Endothelial cell of umbilical vein (primary cell): ENCODE measurements around the gene CTF1. TPM values are rescaled to one million over a fixed set of nuclear protein-coding genes. Genes with fewer than 3 reads are reported as not detected.

ENCODE experiments used
- BruUV-seq: library from RNA; stranded (reverse); fragments of 400-500 nt; replicated peaks from 2 replicates; lab custom pipeline; 2021; lab: Mats Ljungman, UMichigan
- CTCF ChIA-PET: fragments of 300-600, 350-600 bp; sonication (Branson Sonifier 250); formaldehyde crosslinking; loops from one replicate; lab custom pipeline; 2021; ENCODE audit warnings: antibody characterized with exemption, inconsistent platforms; lab: Charles Lee
- POLR2A ChIA-PET: fragments of 300-600, 350-600 bp; sonication (Branson Sonifier 250); formaldehyde crosslinking; loops from one replicate; lab custom pipeline; 2021; ENCODE audit warnings: antibody characterized with exemption, inconsistent platforms; lab: Charles Lee
- DNase-seq: peaks from one replicate; pipeline ENCODE4 v3.0.0-alpha.2; 2011; ENCODE audit warnings: low read depth, low spot score
- FAIRE-seq: peaks from 2 replicates; lab custom pipeline; 2011; peaks lifted over from hg19 to GRCh38; lab: Jason Lieb, UNC
- H2AFZ ChIP-seq: 2 replicates; pipeline ENCODE4 v1.6.0; 2012; ENCODE audit warnings: low read depth, low read length, control low read depth, inconsistent platforms
- H3K27ac ChIP-seq: 2 replicates; pipeline ENCODE4 v1.5.1; 2011; ENCODE audit warnings: low read depth, mild to moderate bottlenecking, control low read depth, low read length, moderate library complexity; ENCODE audit not compliant: insufficient read depth
- H3K27me3 ChIP-seq, 2 experiments: 2 replicates each; pipeline versions ENCODE4 v1.6.0 to v1.6.1; 2011; ENCODE audit warnings: low read length in 2 of 2, mixed read lengths in 1 of 2; ENCODE audit not compliant: control insufficient read depth in 2 of 2, insufficient read depth in 2 of 2
- H3K36me3 ChIP-seq, 2 experiments: 2 replicates in 1 of 2; 3 replicates in 1 of 2; pipeline ENCODE4 v1.5.1; 2011; ENCODE audit warnings: low read length in 2 of 2, mild to moderate bottlenecking in 1 of 2, moderate library complexity in 1 of 2; ENCODE audit not compliant: control insufficient read depth in 2 of 2, insufficient read depth in 2 of 2; ENCODE audit errors: extremely low read depth in 1 of 2
- H3K4me1 ChIP-seq: 3 replicates; pipeline ENCODE4 v1.5.1; 2011; ENCODE audit warnings: mild to moderate bottlenecking, low read length; ENCODE audit not compliant: control insufficient read depth, insufficient read depth; ENCODE audit errors: extremely low read depth
- H3K4me2 ChIP-seq: 2 replicates; pipeline ENCODE4 v1.6.1; 2011; ENCODE audit warnings: low read length, control low read depth, mixed read lengths; ENCODE audit not compliant: insufficient read depth
- H3K4me3 ChIP-seq, 3 experiments: fragments of 200-600 bp in 1 of 3; sonication (generic), shearing (Covaris generic) in 1 of 3; replicated peaks in 1 of 3; 2 replicates each; pipeline ENCODE4 v1.5.1; 2011 to 2016; ENCODE audit warnings: control low read depth in 3 of 3, low read length in 3 of 3, mild to moderate bottlenecking in 2 of 3, inconsistent platforms in 1 of 3, low read depth in 1 of 3, moderate library complexity in 1 of 3; ENCODE audit not compliant: insufficient read depth in 1 of 3
- H3K79me2 ChIP-seq: 2 replicates; pipeline ENCODE4 v1.6.0; 2012; ENCODE audit warnings: low read length, inconsistent platforms; ENCODE audit not compliant: control insufficient read depth, insufficient read depth
- H3K9ac ChIP-seq: replicated peaks from 2 replicates; pipeline ENCODE3; 2011; ENCODE audit warnings: low read length, control low read depth; ENCODE audit not compliant: insufficient read depth; ENCODE audit errors: extremely low read depth
- H3K9me1 ChIP-seq: replicated peaks from 3 replicates; pipeline ENCODE4 v1.6.0; 2011; ENCODE audit warnings: mild to moderate bottlenecking, low read length; ENCODE audit not compliant: control insufficient read depth, insufficient read depth; ENCODE audit errors: extremely low read depth
- H3K9me3 ChIP-seq: replicated peaks from 2 replicates; pipeline ENCODE4 v1.5.1; 2012; ENCODE audit warnings: low read length, inconsistent platforms; ENCODE audit not compliant: control insufficient read depth, insufficient read depth
- H4K20me1 ChIP-seq: replicated peaks from 2 replicates; pipeline ENCODE3; 2011; ENCODE audit warnings: mild to moderate bottlenecking, low read length; ENCODE audit not compliant: control insufficient read depth, insufficient read depth; ENCODE audit errors: extremely low read depth
- EZH2 ChIP-seq: IDR thresholded peaks from 2 replicates; pipeline ENCODE4 v1.6.1; 2012; ENCODE audit warnings: borderline replicate concordance, low read depth, mild to moderate bottlenecking, moderate library complexity, low read length, inconsistent platforms; ENCODE audit not compliant: severe bottlenecking
- FOS ChIP-seq: IDR thresholded peaks from 2 replicates; pipeline ENCODE4 v1.6.1; 2011; ENCODE audit warnings: mild to moderate bottlenecking, low read length, moderate library complexity, borderline replicate concordance; ENCODE audit not compliant: insufficient read depth
- GATA2 ChIP-seq: IDR thresholded peaks from 2 replicates; pipeline ENCODE4 v1.7.0; 2011; ENCODE audit warnings: low read depth, mild to moderate bottlenecking, moderate library complexity, mixed read lengths, low read length; ENCODE audit not compliant: insufficient read length, insufficient read depth
- JUN ChIP-seq: IDR thresholded peaks from 2 replicates; pipeline ENCODE4 v1.6.1; 2011; ENCODE audit warnings: borderline replicate concordance, low read depth; ENCODE audit not compliant: insufficient read length, insufficient read depth
- MYC ChIP-seq: IDR thresholded peaks from one replicate; pipeline ENCODE4 v1.6.1; 2011; ENCODE audit warnings: mild to moderate bottlenecking, low read depth, low read length
- POLR2A ChIP-seq: IDR thresholded peaks from 2 replicates; pipeline ENCODE4 v1.6.1; 2012; ENCODE audit warnings: low read depth, mild to moderate bottlenecking, control low read depth, low read length
- POLR2AphosphoS5 ChIP-seq: IDR thresholded peaks from 2 replicates; pipeline ENCODE4 v1.6.1; 2012; ENCODE audit warnings: low read depth, mild to moderate bottlenecking, control low read depth, low read length, moderate library complexity; ENCODE audit not compliant: insufficient read depth
- dilution Hi-C: fragments of 300-500 bp; cut with MboI; formaldehyde crosslinking; loops from one replicate; pipeline ENCODE4 v1.15.0; 2019; ENCODE audit warnings: low sequenced_read_pairs; ENCODE audit not compliant: extremely low pct_ligation_motif_present
- intact Hi-C: fragments of 100-400 bp; cut with micrococcal nuclease; formaldehyde crosslinking; loops from one replicate; pipeline ENCODE4 v1.10.0; 2022
- polyA plus RNA-seq, 4 experiments: library from polyadenylated mRNA; depleted of rRNA in 3 of 4; stranded (reverse) in 3 of 4; unstranded in 1 of 4; fragments of >200 nt; gene quantifications; 2 replicates each; pipeline versions ENCODE4 v1.2.1 to v1.2.3, GENCODE V29; 2011 to 2012; ENCODE audit warnings: missing spikeins in 1 of 4
- total RNA-seq: library from RNA; stranded (reverse); gene quantifications from 2 replicates; pipeline ENCODE4 v1.2.3, GENCODE V29; 2021
- TF ChIP-seq, protein P1 (sequence below), 2 donors: IDR thresholded peaks; 1 replicate in 1 of 2; 2 replicates in 1 of 2; pipeline ENCODE4 v1.5.1; 2011; ENCODE audit warnings: low read length in 2 of 2, mild to moderate bottlenecking in 2 of 2, moderate library complexity in 2 of 2, control low read depth in 1 of 2, inconsistent platforms in 1 of 2, low read depth in 1 of 2; ENCODE audit not compliant: insufficient read depth in 1 of 2; ENCODE audit errors: extremely low read depth in 1 of 2
- TF ChIP-seq, protein P2 (sequence below): IDR thresholded peaks from 2 replicates; pipeline ENCODE4 v1.6.1; 2011; ENCODE audit not compliant: insufficient read depth, insufficient read length

CTF1 gene
- total and polyA plus RNA-seq, 2 donors (not counting 3 experiments of a cell fraction or from before 2014, with no cell fraction given), result 1.5 to 4.7 TPM

- intact Hi-C loops, result no loop called here
- ChIA-PET CTCF (no interaction called here), POLR2A (no interaction called here)
- FAIRE-seq, result no peak
- Histone ChIP-seq H2AFZ (no peak overlapping the region), H3K9me3 (no peaks in the 10 kb centered on the region), H4K20me1 (no peaks in the 10 kb centered on the region), H3K4me1 (peaks cover 30% of the 10 kb centered on the region), H3K27ac (no peak overlapping the region), H3K36me3 (no peaks in the 10 kb centered on the region), H3K27me3 (no peaks in the 10 kb centered on the region), H3K4me3 (no peak overlapping the region), H3K79me2 (no peaks in the 10 kb centered on the region), H3K9ac (no peak overlapping the region), H3K9me1 (no peaks in the 10 kb centered on the region), H3K4me2 (no peak overlapping the region)
- TF ChIP-seq GATA2, result no peak
- TF ChIP-seq EZH2, result no peak
- dilution Hi-C loops, result no loop called here
- no peak for DNase-seq
- no TSS peak for BruUV-seq
These were observed 3.4 kb downstream of the CTF1 start for GRCh38 chr16:30899794-30900193.

- H3K27me3 ChIP-seq, result no peaks in the 10 kb centered on the region
- BruUV-seq, result no TSS peak
- no peaks in the 10 kb centered on the region for H3K9me3 ChIP-seq
- H3K79me2 ChIP-seq, result no peaks in the 10 kb centered on the region
- no peaks in the 10 kb centered on the region for H3K36me3 ChIP-seq
- no peaks in the 10 kb centered on the region for H3K9me1 ChIP-seq
- peaks cover 30% of the 10 kb centered on the region for H3K4me1 ChIP-seq
- H4K20me1 ChIP-seq, result no peaks in the 10 kb centered on the region
- no peak overlapping the region for H2AFZ ChIP-seq
- H3K4me2 ChIP-seq, result no peak overlapping the region
- no peak overlapping the region for H3K27ac ChIP-seq
- H3K4me3 ChIP-seq, result no peak overlapping the region
- no peak overlapping the region for H3K9ac ChIP-seq
- ChIA-PET POLR2A (no interaction called here), CTCF (interaction anchor here (1.3 to 3.5 kb wide), 7 partner anchors 9 to 95 kb away, joined by 3 to 128 read pairs (median 9); no protein-coding TSS in a partner anchor)
- dilution Hi-C loops (no loop called here), intact Hi-C loops (no loop called here)
- TF ChIP-seq JUN (no peak), POLR2A (no peak), POLR2AphosphoS5 (no peak), MYC (no peak), EZH2 (no peak), FOS (no peak), GATA2 (no peak)
- TF ChIP-seq, protein P1, sequence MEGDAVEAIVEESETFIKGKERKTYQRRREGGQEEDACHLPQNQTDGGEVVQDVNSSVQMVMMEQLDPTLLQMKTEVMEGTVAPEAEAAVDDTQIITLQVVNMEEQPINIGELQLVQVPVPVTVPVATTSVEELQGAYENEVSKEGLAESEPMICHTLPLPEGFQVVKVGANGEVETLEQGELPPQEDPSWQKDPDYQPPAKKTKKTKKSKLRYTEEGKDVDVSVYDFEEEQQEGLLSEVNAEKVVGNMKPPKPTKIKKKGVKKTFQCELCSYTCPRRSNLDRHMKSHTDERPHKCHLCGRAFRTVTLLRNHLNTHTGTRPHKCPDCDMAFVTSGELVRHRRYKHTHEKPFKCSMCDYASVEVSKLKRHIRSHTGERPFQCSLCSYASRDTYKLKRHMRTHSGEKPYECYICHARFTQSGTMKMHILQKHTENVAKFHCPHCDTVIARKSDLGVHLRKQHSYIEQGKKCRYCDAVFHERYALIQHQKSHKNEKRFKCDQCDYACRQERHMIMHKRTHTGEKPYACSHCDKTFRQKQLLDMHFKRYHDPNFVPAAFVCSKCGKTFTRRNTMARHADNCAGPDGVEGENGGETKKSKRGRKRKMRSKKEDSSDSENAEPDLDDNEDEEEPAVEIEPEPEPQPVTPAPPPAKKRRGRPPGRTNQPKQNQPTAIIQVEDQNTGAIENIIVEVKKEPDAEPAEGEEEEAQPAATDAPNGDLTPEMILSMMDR (IDR thresholded peaks at IDR 0.05; ENCODE audit: extremely low read depth in 1 of 2, insufficient read depth in 1 of 2, low read depth in 1 of 2, low read length in 2 of 2), result no peak
- TF ChIP-seq, protein P2, sequence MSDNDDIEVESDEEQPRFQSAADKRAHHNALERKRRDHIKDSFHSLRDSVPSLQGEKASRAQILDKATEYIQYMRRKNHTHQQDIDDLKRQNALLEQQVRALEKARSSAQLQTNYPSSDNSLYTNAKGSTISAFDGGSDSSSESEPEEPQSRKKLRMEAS, result no peak
- FAIRE-seq, result no peak
- no peak for DNase-seq
These were observed 4.2 kb downstream of the CTF1 start for GRCh38 chr16:30900588-30900987.
